MM.1S (cell line): ENCODE results near the gene CDK6.

ENCODE experiments used
- DNase-seq: peaks from one replicate; pipeline ENCODE4 v3.0.0-alpha.2; 2015
- H2AFZ ChIP-seq: fragments of 300-600 bp; sonication (generic); 2 replicates; pipeline ENCODE4 v1.6.0; 2016; ENCODE audit warnings: antibody characterized with exemption, low read length
- H3F3A ChIP-seq: fragments of 300-600 bp; sonication (generic); 2 replicates; pipeline ENCODE4 v1.6.1; 2016; ENCODE audit warnings: mild to moderate bottlenecking, antibody characterized with exemption, low read length, moderate library complexity, mixed read lengths; ENCODE audit not compliant: insufficient read depth
- H3K27ac ChIP-seq: fragments of 300-600 bp; sonication (generic); 2 replicates; pipeline ENCODE4 v1.5.1; 2016; ENCODE audit warnings: mild to moderate bottlenecking, low read length
- H3K27me3 ChIP-seq: fragments of 300-600 bp; sonication (generic); replicated peaks from 2 replicates; pipeline ENCODE4 v1.6.0; 2016; ENCODE audit warnings: low read length; ENCODE audit not compliant: insufficient read depth
- H3K36me3 ChIP-seq: fragments of 300-600 bp; sonication (generic); replicated peaks from 2 replicates; pipeline ENCODE4 v1.6.1; 2016; ENCODE audit warnings: mild to moderate bottlenecking, low read length, mixed read lengths; ENCODE audit not compliant: insufficient read depth
- H3K4me1 ChIP-seq: fragments of 300-600 bp; sonication (generic); 2 replicates; pipeline ENCODE4 v1.6.1; 2016; ENCODE audit warnings: low read length, mixed read lengths
- H3K4me2 ChIP-seq: fragments of 300-600 bp; sonication (generic); 2 replicates; pipeline ENCODE4 v1.6.0; 2016; ENCODE audit warnings: low read depth, low read length
- H3K4me3 ChIP-seq: fragments of 300-600 bp; sonication (generic); 2 replicates; pipeline ENCODE4 v1.5.1; 2016; ENCODE audit warnings: low read length, mixed read lengths
- H3K79me2 ChIP-seq: fragments of 300-600 bp; sonication (generic); 2 replicates; pipeline ENCODE4 v1.6.1; 2016; ENCODE audit warnings: mixed run types, low read length, mixed read lengths
- H3K9ac ChIP-seq: fragments of 300-600 bp; sonication (generic); 2 replicates; pipeline ENCODE4 v1.6.1; 2016; ENCODE audit warnings: low read length, mixed read lengths
- H3K9me2 ChIP-seq: fragments of 300-600 bp; sonication (generic); replicated peaks from 2 replicates; pipeline ENCODE4 v1.6.1; 2016; ENCODE audit warnings: mild to moderate bottlenecking, low read length, mixed read lengths; ENCODE audit not compliant: insufficient read depth
- H3K9me3 ChIP-seq: fragments of 300-600 bp; sonication (generic); replicated peaks from 2 replicates; pipeline ENCODE4 v1.6.1; 2016; ENCODE audit warnings: mild to moderate bottlenecking, low read length, mixed read lengths; ENCODE audit not compliant: insufficient read depth
- H4K20me1 ChIP-seq: fragments of 300-600 bp; sonication (generic); 2 replicates; pipeline ENCODE4 v1.6.1; 2016; ENCODE audit warnings: mild to moderate bottlenecking, low read length, moderate library complexity, mixed read lengths; ENCODE audit not compliant: insufficient read depth
- EZH2 ChIP-seq: fragments of 300-600 bp; sonication (generic); optimal IDR thresholded peaks from 2 replicates; pipeline ENCODE3; 2017; ENCODE audit warnings: low read depth, mild to moderate bottlenecking, antibody characterized with exemption, low read length, mixed read lengths
- EZH2phosphoT487 ChIP-seq: fragments of 300-600 bp; sonication (generic); IDR thresholded peaks from 2 replicates; pipeline ENCODE4 v1.6.1; 2018; ENCODE audit warnings: antibody characterized with exemption, low read length
- TF ChIP-seq, protein P1 (sequence below): fragments of 300-600 bp; sonication (generic); IDR thresholded peaks from 2 replicates; pipeline ENCODE4 v1.5.1; 2016; ENCODE audit warnings: antibody characterized with exemption, low read length, mixed read lengths

The CDK6 gene

DNA sequence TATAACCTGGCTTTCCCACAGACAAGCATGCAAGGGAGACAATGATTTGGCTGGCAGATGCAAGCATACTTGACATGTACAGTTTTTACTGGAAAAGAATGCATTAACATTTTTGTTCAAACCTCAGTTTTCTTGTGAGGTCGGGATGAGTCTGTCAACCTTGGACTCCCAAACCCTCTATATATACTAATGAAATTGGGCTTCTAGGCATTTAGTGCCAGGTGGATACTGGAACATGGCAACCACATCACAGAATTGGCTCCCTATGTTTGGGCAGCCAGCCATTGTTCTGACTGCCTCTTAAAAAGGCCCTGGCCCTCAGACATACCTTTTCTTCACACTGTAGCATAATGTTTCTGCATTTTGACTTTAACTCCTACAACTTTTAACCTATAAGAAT, 39.1 kb downstream of the CDK6 start:
- DNase-seq, result no peak
- no peak overlapping the region for H3K27ac ChIP-seq
- no peaks in the 10 kb centered on the region for H3K36me3 ChIP-seq
- H3K27me3 ChIP-seq, result no peaks in the 10 kb centered on the region
- peaks cover 45% of the 10 kb centered on the region for H3K4me1 ChIP-seq
- no peak overlapping the region for H2AFZ ChIP-seq
- peaks cover 14% of the 10 kb centered on the region; the same call in 1 of the 2 replicates for H3F3A ChIP-seq
- H3K9me2 ChIP-seq, result no peaks in the 10 kb centered on the region
- no peak overlapping the region for H3K4me3 ChIP-seq
- TF ChIP-seq, protein P1, sequence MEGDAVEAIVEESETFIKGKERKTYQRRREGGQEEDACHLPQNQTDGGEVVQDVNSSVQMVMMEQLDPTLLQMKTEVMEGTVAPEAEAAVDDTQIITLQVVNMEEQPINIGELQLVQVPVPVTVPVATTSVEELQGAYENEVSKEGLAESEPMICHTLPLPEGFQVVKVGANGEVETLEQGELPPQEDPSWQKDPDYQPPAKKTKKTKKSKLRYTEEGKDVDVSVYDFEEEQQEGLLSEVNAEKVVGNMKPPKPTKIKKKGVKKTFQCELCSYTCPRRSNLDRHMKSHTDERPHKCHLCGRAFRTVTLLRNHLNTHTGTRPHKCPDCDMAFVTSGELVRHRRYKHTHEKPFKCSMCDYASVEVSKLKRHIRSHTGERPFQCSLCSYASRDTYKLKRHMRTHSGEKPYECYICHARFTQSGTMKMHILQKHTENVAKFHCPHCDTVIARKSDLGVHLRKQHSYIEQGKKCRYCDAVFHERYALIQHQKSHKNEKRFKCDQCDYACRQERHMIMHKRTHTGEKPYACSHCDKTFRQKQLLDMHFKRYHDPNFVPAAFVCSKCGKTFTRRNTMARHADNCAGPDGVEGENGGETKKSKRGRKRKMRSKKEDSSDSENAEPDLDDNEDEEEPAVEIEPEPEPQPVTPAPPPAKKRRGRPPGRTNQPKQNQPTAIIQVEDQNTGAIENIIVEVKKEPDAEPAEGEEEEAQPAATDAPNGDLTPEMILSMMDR, result no peak
- TF ChIP-seq EZH2 (no peak), EZH2phosphoT487 (no peak)
- H3K9ac ChIP-seq, result no peak overlapping the region
- no peaks in the 10 kb centered on the region for H3K9me3 ChIP-seq
- peaks cover 96% of the 10 kb centered on the region for H3K79me2 ChIP-seq
- H4K20me1 ChIP-seq, result no peaks in the 10 kb centered on the region
- H3K4me2 ChIP-seq, result no peak overlapping the region

DNA sequence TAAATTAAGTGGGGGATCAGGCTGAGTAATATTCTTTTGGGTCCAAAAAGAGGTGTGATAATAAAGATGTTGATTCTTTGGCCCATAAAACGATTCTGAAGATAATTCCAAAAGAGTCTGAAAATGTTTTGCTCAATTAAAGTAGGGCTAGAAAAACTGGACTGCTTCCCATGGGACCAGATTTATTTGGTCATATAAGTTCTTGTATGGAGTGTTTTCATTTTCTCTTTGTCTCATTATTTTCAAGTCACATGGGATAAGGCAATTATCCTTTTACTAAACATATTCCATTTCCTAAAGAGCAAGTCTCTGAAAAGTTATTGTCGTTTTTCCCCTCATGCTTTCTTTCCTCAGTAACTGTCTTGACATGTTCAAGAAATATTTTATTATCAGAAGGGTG, 41.5 kb downstream of the CDK6 start:
- peaks cover 42% of the 10 kb centered on the region for H3K4me1 ChIP-seq
- no peaks in the 10 kb centered on the region for H3K9me2 ChIP-seq
- H3K36me3 ChIP-seq, result no peaks in the 10 kb centered on the region; the same call in 1 of the 2 replicates
- 0 out of 2 replicates have a peak overlapping the region, but pooled peaks have one; percentile 1 for H3K4me2 ChIP-seq
- no peaks in the 10 kb centered on the region for H4K20me1 ChIP-seq
- peaks cover 14% of the 10 kb centered on the region; the same call in 1 of the 2 replicates for H3F3A ChIP-seq
- H2AFZ ChIP-seq, result no peak overlapping the region
- H3K4me3 ChIP-seq, result no peak overlapping the region
- no peaks in the 10 kb centered on the region for H3K27me3 ChIP-seq
- H3K27ac ChIP-seq, result no peak overlapping the region
- H3K79me2 ChIP-seq, result peaks cover 98% of the 10 kb centered on the region
- no peaks in the 10 kb centered on the region for H3K9me3 ChIP-seq
- no peak for TF ChIP-seq EZH2phosphoT487
- TF ChIP-seq, protein P1, result no peak
- TF ChIP-seq EZH2, result no peak
- no peak overlapping the region for H3K9ac ChIP-seq
- no peak for DNase-seq

DNA sequence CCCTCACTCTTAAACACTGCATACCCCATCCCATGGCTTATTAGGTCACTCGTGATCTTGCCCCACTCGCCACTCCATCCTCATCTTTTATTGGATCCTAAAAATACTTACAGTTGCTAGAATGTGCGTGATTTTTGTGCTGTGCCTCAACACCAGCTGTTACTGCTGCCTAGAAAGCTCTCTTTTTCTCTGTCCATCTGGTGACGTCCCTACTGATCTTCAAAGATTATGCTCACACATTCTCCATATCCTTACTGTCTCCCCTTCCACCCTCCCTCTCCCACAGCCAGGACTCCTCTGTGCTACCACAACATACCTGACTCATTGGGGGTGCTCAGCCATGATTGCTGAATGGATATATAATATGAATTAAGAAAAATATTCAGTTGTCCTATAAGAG, 42.0 kb downstream of the CDK6 start:
- Histone ChIP-seq H3K9me3 (no peaks in the 10 kb centered on the region), H4K20me1 (no peaks in the 10 kb centered on the region)

More for the DNA sequence above, 42.0 kb downstream of the CDK6 start:
- H3K27ac ChIP-seq, result peak overlapping the region; percentile 30; the same call in 1 of the 2 replicates
- H3K27me3 ChIP-seq, result no peaks in the 10 kb centered on the region
- H3K79me2 ChIP-seq, result peaks cover 98% of the 10 kb centered on the region
- H3K4me2 ChIP-seq, result peak overlapping the region; percentile 14; the same call in 1 of the 2 replicates
- H3K4me1 ChIP-seq, result peaks cover 42% of the 10 kb centered on the region
- no peaks in the 10 kb centered on the region; the same call in 1 of the 2 replicates for H3K36me3 ChIP-seq
- no peaks in the 10 kb centered on the region for H3K9me2 ChIP-seq
- H3K9ac ChIP-seq, result no peak overlapping the region
- peaks cover 14% of the 10 kb centered on the region; the same call in 1 of the 2 replicates for H3F3A ChIP-seq
- no peak for TF ChIP-seq EZH2
- TF ChIP-seq, protein P1, result no peak
- no peak for TF ChIP-seq EZH2phosphoT487
- DNase-seq, result no peak
- no peak overlapping the region for H2AFZ ChIP-seq
- no peak overlapping the region for H3K4me3 ChIP-seq
